C4-2B (cell line): ENCODE measurements around the gene HAO1.

ENCODE experiments used
- ZFX ChIP-seq: fragments of 450-650 bp; IDR thresholded peaks from 2 replicates; pipeline ENCODE4 v1.6.1; 2017
- TF ChIP-seq, protein P1 (sequence below): fragments of 450-650 bp; conservative IDR thresholded peaks from 2 replicates; pipeline ENCODE4 v1.5.1; 2017; ENCODE audit warnings: mild to moderate bottlenecking

DNA sequence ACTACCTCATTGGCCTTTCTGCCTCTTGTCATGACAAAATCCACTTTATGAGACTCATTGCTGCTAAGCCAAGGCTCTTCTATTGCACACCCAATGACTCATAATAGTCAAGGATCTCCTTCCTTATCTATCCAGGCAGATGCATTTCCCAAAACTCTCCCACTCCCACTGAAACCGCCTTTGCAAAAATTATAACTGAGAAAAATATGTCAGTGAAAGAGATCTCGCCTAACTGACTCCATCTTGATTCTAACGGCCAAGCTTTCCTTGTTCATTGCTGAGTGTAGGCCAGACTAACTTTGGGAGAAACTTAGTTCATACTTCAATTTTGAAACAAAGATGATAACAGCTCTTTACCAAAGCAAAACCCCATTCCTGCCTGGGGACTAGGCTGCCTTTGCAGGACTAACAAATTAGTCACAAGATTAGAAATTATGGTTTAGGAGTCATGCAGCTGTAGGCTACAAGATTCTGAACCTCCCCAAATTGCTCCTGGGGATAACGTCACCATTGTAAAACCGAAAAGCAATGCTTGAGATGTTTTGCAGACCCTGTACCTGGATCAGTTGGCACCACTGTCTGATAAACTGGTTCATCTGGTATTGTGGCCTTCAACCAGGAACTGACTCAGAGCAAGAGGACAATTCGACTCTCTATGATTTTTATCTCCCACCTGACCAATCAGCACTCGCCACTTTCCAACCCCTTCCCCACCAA is 47.1 kb downstream of the HAO1 start:
- TF ChIP-seq, protein P1, sequence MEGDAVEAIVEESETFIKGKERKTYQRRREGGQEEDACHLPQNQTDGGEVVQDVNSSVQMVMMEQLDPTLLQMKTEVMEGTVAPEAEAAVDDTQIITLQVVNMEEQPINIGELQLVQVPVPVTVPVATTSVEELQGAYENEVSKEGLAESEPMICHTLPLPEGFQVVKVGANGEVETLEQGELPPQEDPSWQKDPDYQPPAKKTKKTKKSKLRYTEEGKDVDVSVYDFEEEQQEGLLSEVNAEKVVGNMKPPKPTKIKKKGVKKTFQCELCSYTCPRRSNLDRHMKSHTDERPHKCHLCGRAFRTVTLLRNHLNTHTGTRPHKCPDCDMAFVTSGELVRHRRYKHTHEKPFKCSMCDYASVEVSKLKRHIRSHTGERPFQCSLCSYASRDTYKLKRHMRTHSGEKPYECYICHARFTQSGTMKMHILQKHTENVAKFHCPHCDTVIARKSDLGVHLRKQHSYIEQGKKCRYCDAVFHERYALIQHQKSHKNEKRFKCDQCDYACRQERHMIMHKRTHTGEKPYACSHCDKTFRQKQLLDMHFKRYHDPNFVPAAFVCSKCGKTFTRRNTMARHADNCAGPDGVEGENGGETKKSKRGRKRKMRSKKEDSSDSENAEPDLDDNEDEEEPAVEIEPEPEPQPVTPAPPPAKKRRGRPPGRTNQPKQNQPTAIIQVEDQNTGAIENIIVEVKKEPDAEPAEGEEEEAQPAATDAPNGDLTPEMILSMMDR: no peak
- no peak for TF ChIP-seq ZFX
